ENCODE data around the gene EML2.
"Not testable (repeated sequence)": the region's sequence is repeated elsewhere in the genome, so short reads cannot be mapped to it uniquely, and the experiment has no call there.

Gene EML2

DNA sequence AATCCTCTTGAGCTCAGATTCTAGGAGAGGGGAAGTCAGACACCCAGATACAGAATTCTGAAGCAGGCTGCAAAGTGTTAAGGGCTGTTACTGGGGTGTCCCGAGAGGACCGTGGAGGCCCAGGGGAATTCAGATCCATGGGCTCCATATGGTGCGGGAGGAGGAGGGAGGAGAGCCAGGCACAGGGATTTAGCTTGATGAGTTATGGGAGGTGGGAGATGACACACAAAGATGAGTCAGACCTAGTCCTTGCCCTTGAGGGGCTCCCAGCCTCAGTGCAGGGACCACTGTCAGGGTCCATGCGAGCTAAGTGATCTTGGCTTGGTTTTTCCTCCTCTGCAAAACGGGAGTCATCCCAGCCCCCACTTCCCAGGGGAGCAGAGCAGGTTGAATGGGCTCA lies 14.4 kb upstream of the EML2 start:
- no peak for DNase-seq (ENCODE audit: low read depth)

DNA sequence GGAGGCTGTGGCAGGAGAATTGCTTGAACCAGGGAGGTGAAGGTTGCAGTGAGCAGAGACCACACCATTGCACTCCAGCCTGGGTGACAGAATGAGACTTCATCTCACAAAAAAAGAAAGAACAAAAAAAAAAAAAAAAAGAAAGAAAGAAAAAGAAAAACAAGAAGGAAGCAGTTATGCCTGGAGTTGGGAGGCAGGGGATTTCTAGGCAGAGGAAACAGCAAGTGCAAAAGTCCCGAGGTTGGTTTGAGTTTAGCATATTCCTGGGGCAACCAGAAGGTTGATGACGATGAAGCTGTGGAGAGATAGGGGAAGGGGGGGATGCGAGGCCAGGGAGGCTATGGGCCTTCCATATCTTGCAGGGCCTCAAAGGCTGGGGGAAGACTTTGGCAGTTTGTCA lies 11.5 kb upstream of the EML2 start:
- no peak for DNase-seq (ENCODE audit: low read depth)

DNA sequence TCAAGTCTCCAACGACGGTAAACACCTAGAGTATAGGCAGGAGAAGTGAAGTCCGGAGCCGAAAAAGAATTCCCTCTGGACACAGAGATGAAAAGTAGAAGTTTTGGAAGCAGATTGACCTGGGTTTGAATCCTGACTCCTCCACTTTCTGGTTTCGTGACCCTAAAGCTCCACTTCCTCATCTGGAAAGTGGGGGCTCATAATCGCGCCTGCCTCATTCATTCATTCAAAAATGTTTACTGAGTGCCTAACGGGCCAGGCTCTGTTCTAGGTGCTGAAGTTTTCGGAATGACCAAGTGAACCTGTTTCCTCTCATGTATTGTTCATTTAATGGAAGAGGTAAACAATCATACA lies 7.1 kb upstream of the EML2 start:
- no peak for DNase-seq (ENCODE audit: low read depth)

DNA sequence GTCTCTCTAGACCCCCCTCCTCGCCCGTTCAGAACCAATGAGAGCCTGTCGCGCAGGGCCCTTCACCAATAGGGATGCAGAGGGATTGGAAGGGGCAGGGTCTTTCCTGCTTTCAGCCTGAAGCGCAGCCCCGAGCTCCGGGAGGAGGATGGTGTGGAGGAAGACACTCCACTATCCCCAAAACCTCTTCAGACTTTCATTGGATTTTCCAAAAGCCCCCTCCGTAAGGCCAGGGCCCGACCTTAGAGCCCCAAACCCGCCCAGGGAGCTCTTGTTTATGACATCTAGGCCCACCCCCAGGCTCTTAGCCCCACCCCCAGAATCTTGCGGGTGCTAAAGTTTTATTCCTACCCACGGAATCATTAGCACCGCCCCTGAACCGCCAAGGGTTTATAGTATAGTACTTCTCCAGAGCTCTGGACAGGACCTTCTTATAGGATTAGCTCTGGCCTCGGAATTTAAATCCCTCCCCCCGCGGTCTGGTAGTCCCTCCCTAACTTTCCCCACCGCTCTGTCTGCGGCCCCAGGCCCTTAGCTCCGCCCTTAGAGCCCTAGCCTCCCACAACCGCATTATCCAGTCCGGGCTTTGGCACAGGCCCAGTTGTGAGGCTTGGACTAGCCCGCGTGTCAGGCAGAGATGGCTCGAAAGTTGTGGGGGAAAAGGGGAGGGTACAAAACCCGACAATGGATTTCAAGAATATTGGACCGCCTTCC lies 6.6 kb upstream of the EML2 start:
- peak; percentile 49 for DNase-seq (ENCODE audit: low read depth)

DNA sequence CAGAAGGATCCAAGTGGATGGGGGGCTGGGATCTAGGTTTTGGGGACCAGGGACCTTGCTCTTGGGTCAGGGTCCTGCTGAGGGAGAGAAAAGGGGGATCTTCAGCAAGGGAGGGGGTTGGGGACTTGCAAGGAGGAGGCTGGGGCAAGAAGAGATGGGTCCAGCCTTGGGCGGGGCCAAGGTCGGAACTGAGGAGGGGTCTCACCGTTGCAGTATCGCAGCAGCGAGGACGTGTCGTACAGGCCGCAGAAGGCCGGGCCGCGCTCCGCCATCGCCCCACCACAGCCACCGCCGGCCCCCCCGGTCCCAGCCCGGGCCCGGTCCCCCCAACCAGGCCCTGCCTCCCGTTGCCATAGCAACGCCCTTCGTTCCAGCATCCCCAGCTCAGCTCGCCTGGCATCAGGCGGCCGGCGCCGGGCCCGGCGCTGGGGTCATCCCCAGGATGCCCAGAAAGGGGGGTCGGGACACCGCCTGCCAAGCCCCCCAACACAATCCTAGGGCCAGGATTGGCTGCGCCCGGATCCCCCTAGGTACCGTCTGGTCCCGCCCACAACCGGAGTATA lies 6.0 kb upstream of the EML2 start:
- DNase-seq (ENCODE audit: low read depth) = no peak

DNA sequence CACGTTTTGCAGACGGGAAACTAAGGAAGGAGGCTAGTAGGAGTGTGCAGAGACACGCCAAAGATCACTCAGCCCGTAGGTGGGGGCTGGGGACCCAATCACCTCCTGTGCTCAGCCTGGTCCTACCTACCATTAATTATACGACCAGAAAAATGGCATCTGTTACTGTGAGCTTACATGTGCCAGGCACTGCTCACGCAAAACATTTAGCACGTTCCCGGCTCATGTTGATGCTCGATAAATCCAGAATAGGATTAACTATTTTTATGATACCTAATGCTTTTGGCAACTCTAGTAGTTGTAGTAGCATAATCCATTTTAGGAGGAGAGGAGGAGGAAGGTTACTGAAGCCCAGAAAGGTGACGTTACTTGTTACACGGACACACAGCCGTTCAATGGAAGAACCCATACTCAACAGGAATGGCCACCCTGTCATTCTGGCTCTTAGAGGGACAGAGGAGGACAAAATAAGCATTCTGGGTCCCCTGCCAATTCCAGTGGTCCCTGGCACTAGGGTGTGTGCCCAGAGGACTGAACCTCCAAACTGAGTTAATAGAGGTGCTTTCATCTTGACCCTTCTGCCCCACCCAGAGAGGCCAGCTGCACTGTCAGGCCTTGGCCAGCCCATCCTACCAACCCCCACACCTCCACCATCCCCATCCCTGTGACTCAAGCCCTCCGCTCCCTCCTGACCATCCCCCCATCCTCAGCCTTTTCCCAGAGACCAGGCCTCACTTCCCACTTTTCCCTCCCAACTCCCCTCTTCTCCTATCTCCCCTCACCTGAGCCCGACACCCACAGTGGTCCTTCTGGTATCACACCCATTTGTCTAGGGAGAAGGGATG lies 5.0 kb upstream of the EML2 start:
- DNase-seq (ENCODE audit: low read depth) = no peak

DNA sequence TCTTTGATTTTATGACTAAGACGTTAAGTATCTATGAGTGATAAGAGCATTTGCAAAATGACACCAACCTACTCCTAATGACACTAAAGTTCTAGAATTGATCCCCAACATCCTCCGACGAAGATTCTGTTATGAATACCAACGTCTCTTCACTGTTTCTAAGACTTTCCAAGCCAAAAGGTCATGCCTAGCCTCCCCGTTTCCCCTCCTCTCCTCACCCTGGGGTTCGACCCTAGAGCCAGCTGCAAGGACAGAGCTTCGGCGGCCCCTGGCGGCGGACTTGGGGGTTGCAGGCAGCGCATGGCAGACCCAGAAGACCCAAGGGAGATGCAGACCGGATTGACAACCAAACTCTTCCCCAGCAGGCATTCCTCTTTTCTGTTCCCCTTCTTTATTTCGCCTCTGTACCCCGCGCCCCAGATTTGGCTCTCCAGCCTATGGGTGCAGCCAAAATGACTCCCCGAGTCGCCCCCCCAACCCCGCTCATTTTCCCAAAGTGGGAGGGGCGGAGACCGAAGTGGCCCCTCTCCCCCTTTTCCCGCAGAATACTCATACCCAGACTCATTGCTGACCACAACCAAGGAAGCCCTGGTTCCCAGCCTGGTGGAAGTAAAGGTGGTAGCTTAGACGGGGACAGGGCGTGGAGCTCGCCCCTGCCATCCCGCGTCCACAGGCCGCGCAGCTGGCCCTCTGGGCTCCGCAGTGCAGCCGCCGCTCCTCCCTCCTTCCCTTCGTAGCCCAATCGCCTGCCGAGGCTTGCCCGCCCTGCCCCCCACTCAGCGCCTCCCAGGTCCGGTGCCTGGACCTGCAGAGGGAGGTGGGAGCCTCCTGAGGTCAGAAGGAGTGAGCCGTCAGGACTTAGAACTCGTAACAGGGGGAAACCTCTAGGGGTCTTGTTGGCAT lies 4.1 kb upstream of the EML2 start:
- DNase-seq (ENCODE audit: low read depth) = peak; percentile 81

DNA sequence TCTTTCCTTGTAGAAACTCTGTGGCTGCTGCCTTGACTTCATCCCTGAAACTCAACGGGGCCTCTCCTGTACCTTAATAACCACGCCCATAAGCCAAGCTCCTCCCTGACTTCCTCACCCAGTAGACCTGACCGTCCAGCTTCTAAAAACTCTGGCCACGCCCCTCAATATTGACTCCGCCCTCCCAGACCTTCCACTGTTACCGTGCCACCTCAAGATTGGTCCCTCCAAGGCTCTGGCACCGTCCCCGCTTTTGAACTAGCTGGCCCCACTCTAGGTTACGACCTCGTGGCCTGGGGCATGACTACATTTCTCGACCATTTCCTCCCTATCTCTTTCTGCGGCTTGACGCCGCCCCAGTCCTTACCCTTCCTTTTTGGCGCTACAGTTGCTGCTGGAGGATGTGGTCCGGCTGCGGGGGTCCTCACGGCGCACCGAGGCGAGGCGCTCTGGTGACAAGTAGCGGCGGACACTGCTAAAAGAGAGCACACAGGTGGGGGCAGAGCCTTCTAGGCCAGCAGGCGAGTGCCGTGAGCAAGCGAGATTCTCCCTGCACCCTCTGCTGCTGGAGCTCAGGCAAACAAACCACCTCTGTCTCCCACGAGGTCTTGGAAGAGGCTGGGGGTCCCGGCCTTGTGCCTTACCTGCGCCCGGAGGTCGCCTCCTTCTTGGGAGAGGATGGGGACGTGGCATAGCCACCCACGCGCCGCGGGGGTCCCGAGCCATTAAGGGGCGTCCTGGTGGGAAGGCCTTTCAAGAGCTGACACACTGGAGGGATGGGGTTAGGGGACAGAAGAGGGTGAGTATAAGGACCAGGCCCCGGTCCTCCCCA lies 2.3 kb upstream of the EML2 start:
- DNase-seq (ENCODE audit: low read depth) = peak; percentile 46

DNA sequence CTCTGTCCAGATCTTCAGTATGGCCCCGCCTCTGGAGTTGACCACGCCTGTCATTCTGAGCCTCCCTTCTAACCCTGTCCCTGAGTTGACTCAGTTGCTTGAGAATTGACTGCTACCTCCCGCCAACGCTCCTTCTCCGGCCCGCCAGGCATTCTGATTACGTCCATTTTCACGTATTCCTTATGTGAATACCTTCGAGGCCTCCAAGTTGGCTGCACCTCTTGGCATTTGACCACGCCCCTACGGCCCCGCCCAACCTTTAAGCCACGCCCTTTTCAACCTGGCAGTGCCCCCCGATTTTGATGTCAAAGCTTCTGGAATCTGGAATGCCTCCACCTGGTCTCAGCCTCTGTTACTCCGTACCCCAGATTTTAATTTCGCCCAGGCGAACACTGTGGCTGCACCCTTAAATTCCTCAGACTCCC lies 1.7 kb upstream of the EML2 start:
- no peak for DNase-seq (ENCODE audit: low read depth)

DNA sequence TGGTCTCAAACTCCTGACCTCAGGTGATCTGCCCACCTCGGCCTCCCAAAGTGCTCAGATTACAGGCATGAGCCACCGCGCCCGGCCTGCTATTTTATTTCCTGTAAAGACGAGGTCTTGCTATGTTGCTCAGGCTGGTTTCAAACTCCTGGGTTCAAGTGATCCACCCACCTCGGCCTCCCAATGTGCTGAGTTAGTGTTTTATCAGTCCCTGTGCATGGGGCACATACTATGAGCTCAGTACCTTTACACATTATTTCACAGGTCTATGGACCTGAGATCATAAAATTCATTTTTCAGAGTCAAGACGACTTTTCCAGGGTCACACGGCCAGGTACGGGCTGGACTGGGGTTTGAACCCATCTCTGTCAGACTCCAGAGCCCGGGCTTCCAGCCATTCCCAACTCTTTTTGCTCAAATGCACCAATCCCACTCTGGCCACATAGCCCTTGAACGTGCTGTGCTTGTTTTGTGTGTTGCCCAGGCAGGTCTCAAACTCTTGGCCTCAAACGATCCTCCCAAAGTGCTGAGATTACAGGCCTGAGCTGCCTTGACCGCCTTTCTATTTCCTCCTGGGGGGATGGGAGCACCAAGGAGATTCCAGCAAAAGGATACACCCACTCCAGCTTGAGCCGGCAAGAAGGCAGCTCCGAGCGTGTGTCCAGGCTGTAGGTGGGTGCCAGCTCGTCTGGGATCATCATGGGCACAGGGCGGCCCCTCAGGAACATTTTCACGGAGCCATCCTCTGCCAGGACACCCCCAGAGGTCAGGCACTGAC lies 1.1 kb downstream of the EML2 start:
- DNase-seq (ENCODE audit: low read depth) = no peak

DNA sequence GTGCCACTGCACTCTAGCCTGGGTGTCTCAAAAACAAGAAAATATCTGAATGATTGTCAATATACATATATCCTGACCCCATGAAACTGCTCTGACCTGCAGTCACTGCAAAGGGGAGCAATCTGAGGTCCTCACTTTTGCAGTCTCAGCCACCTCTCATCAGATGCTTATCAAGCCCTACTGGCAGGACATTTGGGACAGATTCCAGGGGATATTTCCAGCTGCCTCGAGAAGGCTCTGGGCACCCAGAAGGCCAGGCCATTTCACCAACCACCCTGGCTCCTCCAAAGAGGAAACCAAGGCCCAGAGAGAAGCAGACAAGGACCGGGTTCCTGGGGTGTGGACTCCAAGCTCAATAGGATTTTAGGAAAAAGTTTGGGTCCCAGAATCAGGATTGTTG lies 2.3 kb downstream of the EML2 start:
- no peak for DNase-seq (ENCODE audit: low read depth)

DNA sequence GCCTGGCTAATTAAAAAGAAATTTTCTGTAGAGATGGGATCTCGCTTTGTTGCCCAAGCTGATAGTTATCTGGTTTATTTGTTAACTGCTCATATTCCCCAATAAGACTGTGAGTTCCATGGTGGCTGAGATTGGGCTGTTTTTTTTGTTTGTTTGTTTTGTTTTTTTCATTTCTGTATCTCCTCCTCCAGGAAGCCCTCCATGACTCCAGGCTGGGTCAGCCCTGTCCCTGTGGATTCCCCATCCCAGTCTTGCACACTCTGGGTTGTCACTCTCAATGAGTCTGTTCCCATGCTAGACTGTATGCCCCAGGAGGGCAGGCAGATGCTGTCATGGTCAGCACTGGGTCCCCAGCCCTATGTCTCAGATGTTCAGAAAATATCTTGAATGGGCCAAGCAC lies 2.9 kb downstream of the EML2 start:
- no peak for DNase-seq (ENCODE audit: low read depth)

DNA sequence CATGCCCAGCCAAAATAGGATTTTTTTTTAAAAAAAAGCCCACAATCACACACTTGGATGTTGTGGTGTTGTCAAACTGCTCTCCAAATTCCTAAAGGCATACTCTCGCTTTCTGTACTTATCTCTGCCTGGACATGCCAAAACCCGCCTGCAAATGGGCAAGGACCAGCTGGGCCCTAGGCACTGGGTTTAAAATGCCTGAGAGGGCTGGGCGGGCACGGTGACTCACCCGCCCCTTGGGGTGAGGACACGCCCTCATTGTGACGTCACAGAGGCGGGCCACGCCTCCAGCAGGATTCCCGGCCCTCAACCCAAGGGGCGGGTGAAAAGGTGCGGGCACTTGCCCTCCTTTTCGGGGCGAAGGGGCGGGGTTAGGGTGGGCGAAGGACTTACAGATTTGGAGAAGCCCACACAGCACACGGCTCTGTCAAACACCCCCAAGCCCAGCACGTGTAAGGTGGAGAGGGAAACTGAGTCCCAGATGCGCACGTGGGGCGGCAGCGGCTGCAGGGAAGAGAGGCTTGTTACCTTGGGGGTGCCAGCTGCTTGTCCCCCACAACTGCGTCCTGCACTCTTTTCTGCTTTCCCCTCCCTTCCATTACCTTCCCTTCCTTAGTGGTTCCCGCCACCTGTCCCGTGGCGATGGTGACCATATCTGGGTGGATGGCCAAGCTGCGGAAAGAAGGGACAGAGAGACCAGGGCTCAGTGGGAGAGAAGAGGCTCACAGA lies 6.6 kb downstream of the EML2 start:
- DNase-seq (ENCODE audit: low read depth) = no peak

DNA sequence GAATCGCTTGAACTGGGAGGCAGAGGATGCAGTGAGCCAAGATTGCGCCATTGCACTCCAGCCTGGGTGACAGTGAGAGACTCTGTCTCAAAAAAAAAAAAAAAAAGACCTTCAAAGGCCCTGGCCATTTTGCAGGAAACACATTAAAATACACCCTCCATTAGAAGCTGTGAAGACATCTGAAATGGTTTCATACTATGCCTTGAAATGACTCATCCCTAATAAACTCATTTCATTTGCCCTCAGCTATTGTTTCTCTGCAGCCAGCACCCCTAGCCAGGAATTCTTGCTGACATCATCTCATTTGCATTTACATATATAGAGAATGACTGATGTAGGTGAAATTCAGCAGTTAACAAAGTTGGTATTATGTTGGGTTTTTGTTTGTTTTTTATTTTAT lies 8.7 kb downstream of the EML2 start:
- no peak for DNase-seq (ENCODE audit: low read depth)

DNA sequence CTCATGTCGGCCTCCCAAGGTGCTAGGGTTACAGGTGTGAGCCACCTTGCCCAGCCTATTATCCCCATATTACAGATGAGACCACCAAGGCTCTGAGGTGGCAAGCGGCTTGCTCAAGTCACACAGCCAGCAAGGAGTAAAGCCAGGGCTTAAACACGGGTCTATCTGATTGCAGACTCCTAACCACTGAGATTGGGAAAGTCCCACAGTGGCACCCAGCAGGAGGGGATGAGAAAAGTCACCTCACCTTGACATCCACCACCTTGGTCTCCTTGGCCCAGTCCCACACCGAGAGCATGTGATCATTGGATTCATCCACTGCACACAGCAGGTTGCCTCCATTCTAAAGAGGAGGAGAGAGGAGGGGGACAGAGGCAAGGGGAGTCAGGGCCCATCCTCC lies 9.5 kb downstream of the EML2 start:
- no peak for DNase-seq (ENCODE audit: low read depth)

DNA sequence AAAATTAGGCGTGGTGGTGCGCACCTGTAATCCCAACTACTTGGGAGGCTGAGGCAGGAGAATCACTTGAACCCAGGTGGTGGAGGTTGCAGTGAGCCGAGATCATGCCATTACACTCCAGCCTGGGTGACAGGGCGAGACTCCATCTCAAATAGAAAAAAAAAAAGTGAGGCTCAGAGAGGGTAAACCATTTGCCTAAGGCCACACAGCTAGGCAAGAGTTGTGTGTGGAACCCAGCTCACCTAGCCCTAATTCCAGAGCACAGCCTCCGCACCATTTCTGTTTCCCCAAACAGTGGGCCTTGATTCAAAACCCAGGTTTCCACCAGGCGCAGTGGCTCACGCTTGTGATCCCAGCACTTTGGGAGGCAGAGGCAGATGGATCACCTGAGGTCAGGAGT lies 11.0 kb downstream of the EML2 start:
- DNase-seq (ENCODE audit: low read depth) = not testable (repeated sequence)

DNA sequence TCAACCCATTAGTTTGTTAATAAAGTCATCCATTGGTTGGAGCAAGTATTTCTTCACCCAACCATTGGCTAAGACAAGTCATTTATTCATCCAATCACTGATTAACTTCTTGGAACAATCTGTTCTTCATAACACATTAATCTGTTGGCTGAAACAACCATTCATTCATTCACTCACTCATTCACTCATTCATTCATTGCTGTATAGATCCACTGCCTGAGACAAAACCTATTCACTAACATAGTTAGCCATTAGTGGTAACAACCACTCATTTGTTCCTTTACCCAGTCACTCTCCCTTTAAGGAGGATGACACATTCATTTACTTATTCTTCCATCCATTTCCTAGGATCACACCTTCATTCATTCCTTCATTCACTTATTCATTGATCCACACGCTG lies 15.2 kb downstream of the EML2 start:
- no peak for DNase-seq (ENCODE audit: low read depth)

DNA sequence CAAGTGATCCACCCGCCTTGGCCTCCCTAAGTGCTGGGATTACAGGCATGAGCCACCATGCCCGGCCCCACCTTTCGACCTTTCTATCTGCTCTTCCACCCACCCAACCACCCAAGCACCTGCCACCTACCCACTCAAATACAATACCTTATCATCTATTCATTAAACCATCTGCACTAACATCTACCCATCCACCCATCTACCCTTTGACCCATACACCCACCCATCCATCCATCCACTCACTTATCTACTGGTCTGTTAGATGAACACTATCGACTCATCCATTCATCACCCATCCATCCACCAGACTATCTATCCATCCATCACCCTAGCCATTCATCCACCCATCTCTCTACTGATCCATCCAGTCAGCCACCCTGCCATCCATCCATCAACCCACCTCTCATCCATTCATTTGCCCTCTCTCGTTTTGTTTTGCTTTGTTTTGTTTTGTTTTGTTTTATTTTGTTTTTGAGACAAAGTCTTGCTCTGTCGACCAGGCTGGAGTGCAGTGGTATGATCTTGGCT lies 17.2 kb downstream of the EML2 start:
- DNase-seq (ENCODE audit: low read depth) = no peak

DNA sequence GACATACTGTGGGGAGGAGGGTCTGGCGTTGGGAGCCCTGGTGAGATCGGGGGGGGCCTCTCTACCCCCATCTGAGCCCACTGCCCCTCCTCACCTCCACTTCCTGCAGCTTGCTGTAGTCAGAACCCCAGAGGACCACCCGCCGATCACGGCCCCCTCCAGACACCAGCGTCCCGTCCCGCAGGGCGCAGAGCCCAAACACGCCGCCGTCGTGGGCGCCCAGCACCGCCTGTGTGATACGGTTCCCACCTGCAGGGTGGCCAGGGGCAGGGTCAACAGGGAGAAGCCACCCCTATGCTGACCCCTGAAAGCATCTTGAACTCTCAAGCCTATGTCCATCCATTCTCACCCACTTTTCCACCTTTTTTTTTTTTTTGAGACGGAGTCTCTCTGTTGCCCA lies 17.8 kb downstream of the EML2 start:
- no peak for DNase-seq (ENCODE audit: low read depth)

DNA sequence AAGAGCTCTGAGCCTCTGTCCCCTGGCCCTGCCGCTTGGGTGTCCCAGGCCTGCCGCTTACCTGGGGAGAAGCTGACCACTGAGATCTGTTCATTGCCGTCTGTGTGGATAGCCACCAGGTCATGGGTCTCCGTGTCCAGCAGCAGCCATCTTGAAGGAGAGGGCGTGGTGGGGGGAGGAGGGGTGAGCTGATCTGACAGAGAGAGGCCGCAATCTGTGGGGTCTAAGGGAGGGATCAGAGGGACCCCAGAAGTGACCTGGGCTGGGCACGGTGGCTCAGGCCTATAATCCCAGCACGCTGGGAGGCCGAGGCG lies 22.5 kb downstream of the EML2 start:
- DNase-seq (ENCODE audit: low read depth) = no peak
